Bronchial epithelial cell (primary cell): ENCODE results near the gene LEUTX. TPM values are rescaled to one million over a fixed set of nuclear protein-coding genes. Genes with fewer than 3 reads are reported as not detected.

Experiments used
- DNase-seq: peaks from one replicate; pipeline ENCODE4 v3.0.0-alpha.2; 2010; ENCODE audit warnings: low read depth
- FAIRE-seq: peaks from 2 replicates; lab custom pipeline; 2011; peaks lifted over from hg19 to GRCh38; lab: Jason Lieb, UNC
- H3K27me3 ChIP-seq: 2 replicates; pipeline ENCODE4 v1.5.1; 2011; ENCODE audit warnings: low read length; ENCODE audit not compliant: control insufficient read depth, insufficient read depth
- H3K36me3 ChIP-seq: 2 replicates; pipeline ENCODE4 v1.5.1; 2011; ENCODE audit warnings: low read length; ENCODE audit not compliant: control insufficient read depth, insufficient read depth
- H3K4me3 ChIP-seq: 2 replicates; pipeline ENCODE4 v1.5.1; 2011; ENCODE audit warnings: mild to moderate bottlenecking, low read depth, low read length, control low read depth
- CTCF ChIP-seq: IDR thresholded peaks from 2 replicates; pipeline ENCODE4 v1.5.1; 2011; ENCODE audit warnings: mild to moderate bottlenecking, moderate library complexity, low read length, control low read depth, inconsistent platforms; ENCODE audit not compliant: insufficient read depth, severe bottlenecking
- total RNA-seq: library from RNA; depleted of rRNA; stranded (reverse); fragments of >200 nt; gene quantifications from 2 replicates; pipeline ENCODE4 v1.2.1, GENCODE V29; 2014

Gene LEUTX
- total RNA-seq, 1 donor from 2014 or later = not detected

DNA sequence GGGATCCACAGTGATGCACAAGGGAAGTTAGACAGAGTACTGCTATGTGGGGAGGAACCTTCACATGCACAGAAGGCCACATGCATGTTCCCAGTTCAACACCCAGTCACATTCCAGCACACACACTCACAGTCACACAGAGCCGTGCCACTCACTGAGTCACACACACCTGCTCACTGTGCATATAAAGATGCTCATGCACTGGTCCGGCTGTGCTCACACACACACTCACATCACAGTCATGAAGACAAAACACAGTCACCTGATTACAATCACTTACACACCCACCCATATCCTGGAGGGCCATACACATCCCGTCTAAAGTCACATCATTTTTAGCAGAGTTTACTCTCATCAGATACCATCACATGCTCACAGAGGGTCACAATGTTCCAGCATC, 41.3 kb upstream of the LEUTX start:
- Histone ChIP-seq H3K4me3 (no peak overlapping the region), H3K36me3 (no peaks in the 10 kb centered on the region), H3K27me3 (no peaks in the 10 kb centered on the region)
- DNase-seq = no peak
- TF ChIP-seq CTCF = no peak
- peak; percentile 60 for FAIRE-seq

GRCh38 chr19:39737891-39738290, 40.8 kb upstream of the LEUTX start, which contains the start of gene CLC:
Gene CLC (minus strand): TSS chr19:39738029. CDS start chr19:39737952, 77 bp downstream.
- no peaks in the 10 kb centered on the region for H3K27me3 ChIP-seq
- no peak for DNase-seq
- no peak for FAIRE-seq

GRCh38 chr19:39738814-39739213, 39.8 kb upstream of the LEUTX start:
- DNase-seq (no peak), FAIRE-seq (no peak)
- no peak for TF ChIP-seq CTCF
- Histone ChIP-seq H3K27me3 (no peaks in the 10 kb centered on the region), H3K4me3 (no peak overlapping the region), H3K36me3 (no peaks in the 10 kb centered on the region)

More at GRCh38 chr19:39737891-39738290, 40.8 kb upstream of the LEUTX start, which contains the start of gene CLC:
- Histone ChIP-seq H3K36me3 (no peaks in the 10 kb centered on the region), H3K4me3 (no peak within 1 kb of the TSS)
- TF ChIP-seq CTCF = no peak

DNA sequence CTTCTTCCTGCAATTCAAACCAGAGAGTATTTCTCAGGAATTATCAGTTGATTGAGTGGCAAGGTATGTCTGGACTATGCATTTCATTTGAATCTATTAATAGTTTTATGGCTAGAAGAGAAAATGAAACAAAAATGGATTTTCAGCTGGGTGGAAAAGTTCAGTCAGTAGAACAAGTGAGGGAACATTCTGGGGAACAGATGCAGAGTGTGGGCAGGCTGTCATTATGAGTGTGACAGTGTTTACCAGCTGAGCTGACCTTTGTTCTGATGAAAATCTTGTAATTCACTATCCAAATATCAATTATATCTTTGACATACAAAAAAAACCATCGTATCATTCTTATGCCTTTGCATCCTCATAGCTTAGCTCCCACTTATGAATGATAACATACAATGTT, 38.3 kb upstream of the LEUTX start:
- FAIRE-seq = no peak

GRCh38 chr19:39745643-39746042, 33.0 kb upstream of the LEUTX start:
- TF ChIP-seq CTCF = no peak
- no peaks in the 10 kb centered on the region for H3K27me3 ChIP-seq
- no peak overlapping the region for H3K4me3 ChIP-seq
- DNase-seq (no peak), FAIRE-seq (no peak)
- H3K36me3 ChIP-seq = no peaks in the 10 kb centered on the region

More for the DNA sequence above, 38.3 kb upstream of the LEUTX start:
- H3K27me3 ChIP-seq = no peaks in the 10 kb centered on the region
- no peak for DNase-seq
- no peak overlapping the region for H3K4me3 ChIP-seq
- no peak for TF ChIP-seq CTCF
- no peaks in the 10 kb centered on the region for H3K36me3 ChIP-seq
